Measurements from ENCODE around the gene MLLT3. TPM values are rescaled to one million over a fixed set of nuclear protein-coding genes. Genes with fewer than 3 reads are reported as not detected.
A peak's percentile ranks its signal among the peaks of the same experiment; 100 is the strongest.

The MLLT3 gene
- total and polyA plus RNA-seq, 3 donors from 2014 or later: 5.2 to 11.0 (median 7.6) TPM

DNA sequence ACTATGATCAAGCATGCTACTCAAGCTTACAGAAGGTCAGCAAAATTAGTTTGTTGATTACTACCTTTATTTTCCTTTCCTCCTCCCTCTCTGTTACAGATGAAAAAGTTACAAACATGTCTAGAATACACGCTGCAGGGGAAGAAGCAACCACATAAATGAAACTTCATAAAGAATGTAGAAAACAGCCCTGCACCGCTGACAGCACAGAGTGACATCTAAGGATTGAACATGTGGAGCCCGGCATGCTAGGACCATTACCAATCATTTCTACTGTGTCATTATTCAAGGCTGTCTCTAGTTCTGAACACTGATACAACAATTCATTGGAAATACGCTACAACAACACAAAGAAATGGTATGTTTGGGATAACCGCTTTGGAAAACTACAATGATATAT, 261.1 kb downstream of the MLLT3 start:
- Histone ChIP-seq H3K27ac (no peak overlapping the region), H3K4me1 (peaks cover 4% of the 10 kb centered on the region), H3K36me3 (ENCODE audit: low read depth, missing control alignments) (no peaks in the 10 kb centered on the region), H3K9me3 (no peaks in the 10 kb centered on the region), H3K27me3 (no peaks in the 10 kb centered on the region), H3K4me3 (no peak overlapping the region)
- intact Hi-C loops (cut with DNase I; ENCODE audit: low total_unique reads): no loop called here
- no peak for DNase-seq
- TF ChIP-seq, protein P1, sequence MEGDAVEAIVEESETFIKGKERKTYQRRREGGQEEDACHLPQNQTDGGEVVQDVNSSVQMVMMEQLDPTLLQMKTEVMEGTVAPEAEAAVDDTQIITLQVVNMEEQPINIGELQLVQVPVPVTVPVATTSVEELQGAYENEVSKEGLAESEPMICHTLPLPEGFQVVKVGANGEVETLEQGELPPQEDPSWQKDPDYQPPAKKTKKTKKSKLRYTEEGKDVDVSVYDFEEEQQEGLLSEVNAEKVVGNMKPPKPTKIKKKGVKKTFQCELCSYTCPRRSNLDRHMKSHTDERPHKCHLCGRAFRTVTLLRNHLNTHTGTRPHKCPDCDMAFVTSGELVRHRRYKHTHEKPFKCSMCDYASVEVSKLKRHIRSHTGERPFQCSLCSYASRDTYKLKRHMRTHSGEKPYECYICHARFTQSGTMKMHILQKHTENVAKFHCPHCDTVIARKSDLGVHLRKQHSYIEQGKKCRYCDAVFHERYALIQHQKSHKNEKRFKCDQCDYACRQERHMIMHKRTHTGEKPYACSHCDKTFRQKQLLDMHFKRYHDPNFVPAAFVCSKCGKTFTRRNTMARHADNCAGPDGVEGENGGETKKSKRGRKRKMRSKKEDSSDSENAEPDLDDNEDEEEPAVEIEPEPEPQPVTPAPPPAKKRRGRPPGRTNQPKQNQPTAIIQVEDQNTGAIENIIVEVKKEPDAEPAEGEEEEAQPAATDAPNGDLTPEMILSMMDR (IDR thresholded peaks at IDR 0.05): no peak
- no peak for TF ChIP-seq POLR2A (IDR thresholded peaks at IDR 0.05)
- WGBS, 2 donors: 86 to 96% methylated on average over 5 of the region's 5 CpGs

DNA sequence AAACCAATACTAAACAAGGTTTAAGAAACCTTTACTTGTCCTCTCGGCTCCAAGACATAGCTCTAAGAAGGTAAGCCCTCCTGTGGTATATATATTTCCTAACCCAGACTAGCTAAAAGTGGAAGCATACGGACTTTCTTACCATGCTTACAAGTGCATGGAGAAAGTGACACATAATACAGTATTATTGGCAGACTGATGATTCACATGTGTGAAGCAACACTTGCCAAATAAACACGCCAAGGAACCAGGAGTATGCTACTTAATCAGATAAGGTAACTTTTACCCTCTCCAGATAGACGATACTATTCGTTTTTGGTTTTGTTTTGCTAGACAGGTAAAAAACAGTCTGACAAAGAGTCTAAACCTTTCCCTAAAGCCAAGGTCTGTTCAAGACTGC, 264.1 kb downstream of the MLLT3 start:
- H3K27ac ChIP-seq: no peak overlapping the region
- WGBS, 2 donors: 81 to 84% methylated on average over 5 of the region's 5 CpGs
- TF ChIP-seq, protein P1 (IDR thresholded peaks at IDR 0.05): no peak
- TF ChIP-seq POLR2A (IDR thresholded peaks at IDR 0.05): no peak
- no peak overlapping the region for H3K4me3 ChIP-seq
- H3K4me1 ChIP-seq: peaks cover 4% of the 10 kb centered on the region
- no peak for DNase-seq
- intact Hi-C loops (cut with DNase I; ENCODE audit: low total_unique reads): no loop called here
- no peaks in the 10 kb centered on the region for H3K36me3 ChIP-seq (ENCODE audit: low read depth, missing control alignments)
- H3K27me3 ChIP-seq: no peaks in the 10 kb centered on the region
- H3K9me3 ChIP-seq: no peaks in the 10 kb centered on the region

DNA sequence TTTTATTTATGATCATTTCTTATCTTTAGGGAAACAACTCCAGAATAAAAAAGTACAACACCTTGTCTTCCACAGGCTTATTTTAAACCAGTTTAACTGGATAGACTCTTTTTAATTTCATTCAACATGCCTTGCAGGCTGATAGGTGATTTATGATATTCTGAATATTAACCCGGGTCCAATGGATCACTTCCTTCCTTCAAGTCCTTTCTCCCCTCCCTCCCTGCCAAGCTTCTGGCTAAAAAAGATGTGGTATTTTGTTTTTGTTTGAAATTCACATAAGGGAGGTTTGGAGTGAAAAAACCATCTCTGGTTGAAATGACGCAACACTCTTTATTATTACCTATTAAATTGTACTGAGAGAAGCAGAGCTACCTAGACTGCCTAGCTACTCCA, 265.3 kb downstream of the MLLT3 start:
- intact Hi-C loops (cut with DNase I; ENCODE audit: low total_unique reads): no loop called here

DNA sequence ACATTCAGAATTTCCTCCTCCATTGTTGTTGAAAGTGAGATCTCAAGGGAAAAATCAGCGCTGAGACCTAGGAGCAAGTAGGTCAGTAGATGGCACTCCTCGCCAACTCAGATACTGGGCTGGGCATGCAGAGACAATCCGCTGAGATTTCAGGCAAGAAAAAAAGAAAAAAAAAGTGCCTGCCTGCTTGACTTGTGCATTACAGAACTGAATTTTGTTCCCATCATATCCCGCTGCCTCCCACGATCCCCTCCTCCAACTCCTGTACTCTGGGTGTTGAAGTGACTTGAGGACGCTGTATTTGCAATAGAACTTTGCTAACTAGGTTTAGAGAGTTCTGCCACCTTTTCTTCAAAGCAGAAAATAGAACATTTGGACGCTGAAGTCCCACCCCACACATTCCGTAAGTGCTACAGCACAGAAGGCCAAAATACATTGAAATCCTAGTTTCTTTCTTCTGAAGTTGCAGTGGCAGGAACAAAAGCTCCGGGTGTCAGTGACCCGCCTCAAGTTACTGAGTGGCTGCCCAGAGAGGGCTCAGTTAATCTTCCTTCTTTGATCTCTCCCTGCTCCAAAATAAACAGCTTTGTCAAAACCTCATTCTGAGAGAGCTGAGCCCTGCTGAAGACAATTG, 265.8 kb downstream of the MLLT3 start:
- Histone ChIP-seq H3K4me1 (peaks cover 4% of the 10 kb centered on the region), H3K36me3 (ENCODE audit: low read depth, missing control alignments) (no peaks in the 10 kb centered on the region), H3K27me3 (no peaks in the 10 kb centered on the region), H3K27ac (no peak overlapping the region), H3K9me3 (no peaks in the 10 kb centered on the region), H3K4me3 (no peak overlapping the region)
- WGBS, 2 donors: 19 to 42% methylated on average over 10 of the region's 10 CpGs
- TF ChIP-seq, protein P1 (IDR thresholded peaks at IDR 0.05): peak in 2 of 3 experiments; percentile 17 to 32
- TF ChIP-seq POLR2A (IDR thresholded peaks at IDR 0.05): no peak
- peak; percentile 72 for DNase-seq
- intact Hi-C loops (cut with DNase I; ENCODE audit: low total_unique reads): no loop called here

More for the DNA sequence above, 265.3 kb downstream of the MLLT3 start:
- no peak overlapping the region for H3K4me3 ChIP-seq
- peaks cover 4% of the 10 kb centered on the region for H3K4me1 ChIP-seq
- H3K9me3 ChIP-seq: no peaks in the 10 kb centered on the region
- no peaks in the 10 kb centered on the region for H3K36me3 ChIP-seq (ENCODE audit: low read depth, missing control alignments)
- TF ChIP-seq POLR2A (IDR thresholded peaks at IDR 0.05): no peak
- TF ChIP-seq, protein P1 (IDR thresholded peaks at IDR 0.05): no peak
- DNase-seq: no peak
- 64 to 70% methylated on average over 2 of the region's 2 CpGs for WGBS, 2 donors
- H3K27ac ChIP-seq: no peak overlapping the region
- H3K27me3 ChIP-seq: no peaks in the 10 kb centered on the region

DNA sequence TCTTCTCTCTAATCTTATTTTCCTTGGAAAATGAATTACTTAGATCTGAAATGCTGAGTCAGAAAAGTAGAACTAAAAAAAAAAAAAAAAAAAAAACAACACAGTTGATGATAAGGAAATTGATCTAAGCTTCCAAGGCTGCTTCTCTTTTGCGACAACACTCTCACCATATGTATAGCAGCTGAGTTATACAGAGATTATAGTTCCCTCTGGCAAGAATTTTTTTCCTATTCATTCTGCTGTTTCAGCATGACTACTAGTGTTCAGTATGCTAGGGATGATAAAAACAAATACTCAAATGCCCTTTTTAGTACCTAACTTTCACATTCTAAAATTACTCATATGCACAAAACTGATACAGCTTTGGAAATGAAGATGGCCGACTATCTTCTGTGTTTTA, 267.3 kb downstream of the MLLT3 start:
- no peaks in the 10 kb centered on the region for H3K9me3 ChIP-seq
- no peak for DNase-seq
- intact Hi-C loops (cut with DNase I; ENCODE audit: low total_unique reads): no loop called here
- H3K4me1 ChIP-seq: peaks cover 4% of the 10 kb centered on the region
- H3K27me3 ChIP-seq: no peaks in the 10 kb centered on the region
- H3K4me3 ChIP-seq: no peak overlapping the region
- TF ChIP-seq, protein P1 (IDR thresholded peaks at IDR 0.05): no peak
- TF ChIP-seq POLR2A (IDR thresholded peaks at IDR 0.05): no peak
- H3K36me3 ChIP-seq (ENCODE audit: low read depth, missing control alignments): no peaks in the 10 kb centered on the region
- no peak overlapping the region for H3K27ac ChIP-seq
- 66 to 72% methylated on average over 2 of the region's 2 CpGs for WGBS, 2 donors

All from testis (tissue), 3 donors.